Glutamatergic neuron (in vitro differentiated cells): Measurements from ENCODE around the gene TEDC1. TPM values are rescaled to one million over a fixed set of nuclear protein-coding genes. Genes with fewer than 3 reads are reported as not detected.

ENCODE experiments used
- DNase-seq: peaks from one replicate; pipeline ENCODE4 v3.0.0; 2022
- H3K27ac Mint-ChIP-seq: one replicate; pipeline ENCODE4 v1.8.0; 2020; ENCODE audit warnings: mild to moderate bottlenecking, mixed read lengths, inconsistent platforms; ENCODE audit not compliant: unreplicated experiment
- H3K27me3 Mint-ChIP-seq: one replicate; pipeline ENCODE4 v1.8.0; 2020; ENCODE audit warnings: mild to moderate bottlenecking, moderate library complexity, mixed read lengths, inconsistent platforms; ENCODE audit not compliant: unreplicated experiment
- H3K36me3 Mint-ChIP-seq: one replicate; pipeline ENCODE4 v1.8.0; 2020; ENCODE audit warnings: mild to moderate bottlenecking, mixed read lengths, inconsistent platforms; ENCODE audit not compliant: unreplicated experiment
- H3K4me1 Mint-ChIP-seq: one replicate; pipeline ENCODE4 v1.8.0; 2020; ENCODE audit warnings: mild to moderate bottlenecking, low read depth, mixed read lengths, inconsistent platforms; ENCODE audit not compliant: unreplicated experiment
- H3K4me3 Mint-ChIP-seq: one replicate; pipeline ENCODE4 v1.8.0; 2020; ENCODE audit warnings: mild to moderate bottlenecking, mixed read lengths, inconsistent platforms; ENCODE audit not compliant: unreplicated experiment
- H3K9me3 Mint-ChIP-seq: one replicate; pipeline ENCODE4 v1.8.0; 2020; ENCODE audit warnings: mild to moderate bottlenecking, moderate library complexity, mixed read lengths, inconsistent platforms; ENCODE audit not compliant: unreplicated experiment
- CTCF ChIP-seq: fragments of 200-600 bp; sonication (generic); IDR thresholded peaks from one replicate; pipeline ENCODE4 v1.5.0; 2021; ENCODE audit not compliant: partially characterized antibody, unreplicated experiment
- total RNA-seq: library from RNA; stranded (reverse); fragmentation: NEBNext Ultra II Directional; extraction: Animal tissue kit (Norgen Biotek cat#: 25700); gene quantifications from one replicate; pipeline ENCODE4 v1.2.1, GENCODE V29; 2021; ENCODE audit not compliant: unreplicated experiment

The TEDC1 gene
- total RNA-seq, 1 donor from 2014 or later: 13.8 TPM

GRCh38 chr14:105483300-105484068, 7.6 kb upstream of the TEDC1 start:
- H3K36me3 Mint-ChIP-seq: no peaks in the 10 kb centered on the region
- no peak for TF ChIP-seq CTCF
- no peak overlapping the region for H3K27ac Mint-ChIP-seq
- H3K4me1 Mint-ChIP-seq: peaks cover 7% of the 10 kb centered on the region
- H3K27me3 Mint-ChIP-seq: peaks cover 19% of the 10 kb centered on the region
- no peak for DNase-seq
- H3K9me3 Mint-ChIP-seq: peaks cover 4% of the 10 kb centered on the region
- H3K4me3 Mint-ChIP-seq: no peak overlapping the region

GRCh38 chr14:105484069-105484996, 6.7 kb upstream of the TEDC1 start:
- TF ChIP-seq CTCF: no peak
- Mint-ChIP-seq H3K27me3 (peaks cover 18% of the 10 kb centered on the region), H3K27ac (no peak overlapping the region)

GRCh38 chr14:105484997-105485393, 6.1 kb upstream of the TEDC1 start:
- no peak for TF ChIP-seq CTCF
- H3K4me3 Mint-ChIP-seq: no peak overlapping the region
- peaks cover 4% of the 10 kb centered on the region for H3K9me3 Mint-ChIP-seq
- H3K36me3 Mint-ChIP-seq: no peaks in the 10 kb centered on the region
- no peak overlapping the region for H3K27ac Mint-ChIP-seq
- H3K4me1 Mint-ChIP-seq: peaks cover 9% of the 10 kb centered on the region
- H3K27me3 Mint-ChIP-seq: peaks cover 19% of the 10 kb centered on the region
- DNase-seq: no peak

More at GRCh38 chr14:105484069-105484996, 6.7 kb upstream of the TEDC1 start:
- peaks cover 4% of the 10 kb centered on the region for H3K9me3 Mint-ChIP-seq
- H3K4me3 Mint-ChIP-seq: peak overlapping the region; percentile 14
- H3K4me1 Mint-ChIP-seq: peaks cover 7% of the 10 kb centered on the region
- H3K36me3 Mint-ChIP-seq: no peaks in the 10 kb centered on the region
- no peak for DNase-seq

- peaks cover 9% of the 10 kb centered on the region for H3K4me1 Mint-ChIP-seq
- H3K36me3 Mint-ChIP-seq: no peaks in the 10 kb centered on the region
- no peak for TF ChIP-seq CTCF
- H3K9me3 Mint-ChIP-seq: peaks cover 4% of the 10 kb centered on the region
- H3K4me3 Mint-ChIP-seq: no peak overlapping the region
- H3K27ac Mint-ChIP-seq: no peak overlapping the region
- peak; percentile 66 for DNase-seq
- H3K27me3 Mint-ChIP-seq: peaks cover 17% of the 10 kb centered on the region
Measured at GRCh38 chr14:105485739-105486162, 5.3 kb upstream of the TEDC1 start.
